Measurements from ENCODE around the gene TTC23. TPM values are rescaled to one million over a fixed set of nuclear protein-coding genes. Genes with fewer than 3 reads are reported as not detected.
A peak's percentile ranks its signal among the peaks of the same experiment; 100 is the strongest.

The TTC23 gene
- total RNA-seq, 1 donor from 2014 or later, result 19.1 TPM

DNA sequence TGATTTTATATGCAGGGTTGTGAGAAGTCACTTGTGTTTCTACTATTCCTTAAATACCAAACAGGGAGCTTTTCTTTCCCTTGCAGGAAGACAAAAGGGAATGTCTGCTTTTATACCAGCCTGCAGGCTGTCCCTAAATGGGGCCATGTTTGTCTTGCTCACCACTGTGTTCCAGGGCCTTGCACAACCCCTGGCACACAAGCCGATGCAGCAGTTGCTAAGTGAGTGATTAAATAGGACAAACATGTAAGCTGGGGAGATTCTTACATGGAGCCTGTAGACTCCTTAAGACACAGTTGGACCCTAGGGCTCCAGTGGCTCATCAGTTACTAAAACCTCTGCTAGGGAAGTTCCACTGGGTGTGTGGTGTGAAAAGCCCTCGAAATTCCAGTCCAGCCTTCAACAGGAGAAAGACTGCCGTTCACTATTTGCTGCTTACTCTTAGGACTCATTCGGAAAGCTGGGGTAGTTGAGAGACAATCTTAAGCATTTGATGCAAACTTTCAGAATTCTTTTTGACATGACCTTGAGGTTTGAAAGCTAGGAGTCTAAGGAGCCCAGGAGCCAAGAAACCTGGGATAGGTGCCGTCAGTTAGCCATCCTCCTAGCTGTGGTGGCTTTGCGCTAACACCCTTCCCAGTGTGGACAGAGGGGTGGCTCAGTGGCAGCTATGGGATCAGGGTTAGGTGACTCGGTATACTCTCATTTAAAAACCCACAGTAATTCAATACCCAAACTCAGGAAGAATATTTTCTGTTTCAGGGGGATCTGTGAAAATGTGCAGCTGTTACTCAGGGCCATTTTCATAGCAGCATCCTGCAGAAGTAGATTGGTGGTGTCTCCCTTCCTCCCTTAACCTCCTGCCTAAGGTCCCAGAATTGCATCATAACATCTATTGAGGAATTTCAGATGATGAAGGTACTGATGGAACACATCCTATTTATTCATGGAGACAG, 105.4 kb downstream of the TTC23 start:
- Histone ChIP-seq H3K9me3 (no peaks in the 10 kb centered on the region), H3K27ac (no peak overlapping the region), H3K27me3 (no peaks in the 10 kb centered on the region), H3K36me3 (no peaks in the 10 kb centered on the region), H3K4me3 (no peak overlapping the region), H3K4me1 (no peaks in the 10 kb centered on the region)
- intact Hi-C loops (cut with DNase I), result no loop called here
- ATAC-seq (peak; percentile 79), DNase-seq (no peak)
- TF ChIP-seq, protein P1, sequence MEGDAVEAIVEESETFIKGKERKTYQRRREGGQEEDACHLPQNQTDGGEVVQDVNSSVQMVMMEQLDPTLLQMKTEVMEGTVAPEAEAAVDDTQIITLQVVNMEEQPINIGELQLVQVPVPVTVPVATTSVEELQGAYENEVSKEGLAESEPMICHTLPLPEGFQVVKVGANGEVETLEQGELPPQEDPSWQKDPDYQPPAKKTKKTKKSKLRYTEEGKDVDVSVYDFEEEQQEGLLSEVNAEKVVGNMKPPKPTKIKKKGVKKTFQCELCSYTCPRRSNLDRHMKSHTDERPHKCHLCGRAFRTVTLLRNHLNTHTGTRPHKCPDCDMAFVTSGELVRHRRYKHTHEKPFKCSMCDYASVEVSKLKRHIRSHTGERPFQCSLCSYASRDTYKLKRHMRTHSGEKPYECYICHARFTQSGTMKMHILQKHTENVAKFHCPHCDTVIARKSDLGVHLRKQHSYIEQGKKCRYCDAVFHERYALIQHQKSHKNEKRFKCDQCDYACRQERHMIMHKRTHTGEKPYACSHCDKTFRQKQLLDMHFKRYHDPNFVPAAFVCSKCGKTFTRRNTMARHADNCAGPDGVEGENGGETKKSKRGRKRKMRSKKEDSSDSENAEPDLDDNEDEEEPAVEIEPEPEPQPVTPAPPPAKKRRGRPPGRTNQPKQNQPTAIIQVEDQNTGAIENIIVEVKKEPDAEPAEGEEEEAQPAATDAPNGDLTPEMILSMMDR (IDR thresholded peaks at IDR 0.05), result no peak

DNA sequence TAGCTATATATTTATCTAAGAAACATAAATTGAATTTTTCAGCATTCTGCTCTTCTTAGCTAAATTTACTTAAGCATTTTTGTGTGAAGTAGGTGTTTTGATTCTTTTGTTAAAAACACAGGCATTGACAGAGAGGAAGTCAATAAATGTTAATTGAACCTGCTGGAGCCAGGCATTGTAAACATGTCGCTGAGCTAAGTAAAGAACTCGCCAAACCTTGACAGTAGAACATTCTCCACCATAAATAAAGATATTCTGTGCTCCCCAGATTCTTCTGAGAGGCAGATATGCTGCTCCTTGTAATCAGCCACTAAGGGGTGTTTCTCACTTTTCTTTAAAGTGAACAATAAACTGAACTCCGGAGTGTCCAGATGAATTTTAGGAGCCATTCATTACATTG, 106.1 kb downstream of the TTC23 start:
- no peaks in the 10 kb centered on the region for H3K4me1 ChIP-seq
- ATAC-seq, result no peak
- no peaks in the 10 kb centered on the region for H3K27me3 ChIP-seq
- no peaks in the 10 kb centered on the region for H3K9me3 ChIP-seq
- no peak overlapping the region for H3K4me3 ChIP-seq
- DNase-seq, result no peak
- no peak overlapping the region for H3K27ac ChIP-seq
- TF ChIP-seq, protein P1 (IDR thresholded peaks at IDR 0.05), result no peak
- no peaks in the 10 kb centered on the region for H3K36me3 ChIP-seq
- intact Hi-C loops (cut with DNase I), result no loop called here

DNA sequence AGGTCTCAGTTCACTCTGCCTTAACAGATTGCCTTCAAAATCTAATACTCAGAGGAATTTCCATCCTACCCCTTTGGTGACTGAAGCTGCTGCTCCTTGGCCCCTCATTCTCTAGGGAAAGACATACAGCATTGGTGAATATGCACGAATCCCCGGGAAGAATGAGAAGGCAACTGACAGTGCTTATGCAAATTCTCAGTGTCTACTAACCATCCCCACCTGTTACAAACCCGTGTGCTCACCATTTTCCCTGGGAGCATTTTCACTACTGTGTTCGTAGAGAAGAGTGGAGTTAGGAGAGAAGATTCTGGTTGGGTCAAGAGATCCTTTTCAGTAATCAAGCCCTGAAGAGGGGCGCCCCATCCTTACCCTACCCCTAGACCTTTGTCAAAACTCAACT, 106.8 kb downstream of the TTC23 start:
- no peak overlapping the region for H3K27ac ChIP-seq
- no peaks in the 10 kb centered on the region for H3K4me1 ChIP-seq
- no peak for ATAC-seq

DNA sequence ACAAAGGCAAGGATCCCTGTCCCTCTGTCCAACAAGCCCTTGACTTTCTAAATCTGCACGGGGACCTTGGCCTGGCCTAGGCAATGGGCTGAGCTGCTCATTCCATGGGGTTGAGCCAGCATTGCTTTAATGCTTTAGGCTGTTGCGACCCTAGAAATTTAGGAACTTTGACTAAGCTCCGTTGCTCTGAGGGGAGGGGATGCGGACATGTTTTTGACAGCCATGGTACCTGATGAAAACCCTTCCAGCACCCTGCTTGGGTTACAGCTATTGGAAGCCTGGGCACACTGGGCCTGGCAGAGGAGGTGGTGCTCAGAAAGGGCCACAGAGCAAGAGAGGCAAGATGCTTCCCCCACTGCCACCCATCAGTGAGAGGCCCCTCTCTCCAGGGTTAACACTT, 107.4 kb downstream of the TTC23 start:
- Histone ChIP-seq H3K36me3 (peaks cover 9% of the 10 kb centered on the region), H3K9me3 (no peaks in the 10 kb centered on the region), H3K27ac (no peak overlapping the region), H3K4me1 (no peaks in the 10 kb centered on the region), H3K4me3 (no peak overlapping the region), H3K27me3 (no peaks in the 10 kb centered on the region)
- intact Hi-C loops (cut with DNase I), result no loop called here
- TF ChIP-seq, protein P1 (IDR thresholded peaks at IDR 0.05), result no peak
- DNase-seq (no peak), ATAC-seq (no peak)

More for the DNA sequence above, 106.8 kb downstream of the TTC23 start:
- TF ChIP-seq, protein P1 (IDR thresholded peaks at IDR 0.05), result no peak
- Histone ChIP-seq H3K4me3 (no peak overlapping the region), H3K9me3 (no peaks in the 10 kb centered on the region), H3K27me3 (no peaks in the 10 kb centered on the region), H3K36me3 (peaks cover 4% of the 10 kb centered on the region)
- intact Hi-C loops (cut with DNase I), result no loop called here
- no peak for DNase-seq

DNA sequence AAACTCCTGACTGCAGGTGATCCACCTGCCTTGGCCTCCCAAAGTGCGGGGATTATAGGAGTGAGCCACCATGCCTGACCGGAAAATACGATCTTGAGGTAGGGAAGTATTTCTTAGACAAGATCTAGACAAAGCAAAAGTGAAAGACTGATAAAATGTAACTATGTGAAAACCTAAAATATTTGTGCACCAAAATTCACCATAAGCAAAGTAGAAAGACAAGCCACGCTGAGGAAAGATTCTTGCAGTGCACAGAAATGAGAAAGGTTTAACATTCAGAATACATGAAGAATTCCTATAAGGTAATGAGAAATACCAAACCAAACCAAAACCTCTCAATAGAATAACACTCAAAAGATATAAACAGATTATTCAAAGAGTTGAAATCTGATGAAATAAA, 108.8 kb downstream of the TTC23 start:
- no peak overlapping the region for H3K4me3 ChIP-seq
- intact Hi-C loops (cut with DNase I), result no loop called here
- peaks cover 14% of the 10 kb centered on the region for H3K36me3 ChIP-seq
- no peak overlapping the region for H3K27ac ChIP-seq
- no peak for ATAC-seq
- H3K4me1 ChIP-seq, result no peaks in the 10 kb centered on the region
- H3K9me3 ChIP-seq, result no peaks in the 10 kb centered on the region
- TF ChIP-seq, protein P1 (IDR thresholded peaks at IDR 0.05), result no peak
- no peak for DNase-seq
- H3K27me3 ChIP-seq, result no peaks in the 10 kb centered on the region

Data from upper lobe of right lung (tissue), 1 donor.